ENCODE data around the gene TMEM129. TPM values are rescaled to one million over a fixed set of nuclear protein-coding genes. Genes with fewer than 3 reads are reported as not detected.

The TMEM129 gene
- total RNA-seq, 1 donor from 2014 or later: 29.6 TPM

DNA sequence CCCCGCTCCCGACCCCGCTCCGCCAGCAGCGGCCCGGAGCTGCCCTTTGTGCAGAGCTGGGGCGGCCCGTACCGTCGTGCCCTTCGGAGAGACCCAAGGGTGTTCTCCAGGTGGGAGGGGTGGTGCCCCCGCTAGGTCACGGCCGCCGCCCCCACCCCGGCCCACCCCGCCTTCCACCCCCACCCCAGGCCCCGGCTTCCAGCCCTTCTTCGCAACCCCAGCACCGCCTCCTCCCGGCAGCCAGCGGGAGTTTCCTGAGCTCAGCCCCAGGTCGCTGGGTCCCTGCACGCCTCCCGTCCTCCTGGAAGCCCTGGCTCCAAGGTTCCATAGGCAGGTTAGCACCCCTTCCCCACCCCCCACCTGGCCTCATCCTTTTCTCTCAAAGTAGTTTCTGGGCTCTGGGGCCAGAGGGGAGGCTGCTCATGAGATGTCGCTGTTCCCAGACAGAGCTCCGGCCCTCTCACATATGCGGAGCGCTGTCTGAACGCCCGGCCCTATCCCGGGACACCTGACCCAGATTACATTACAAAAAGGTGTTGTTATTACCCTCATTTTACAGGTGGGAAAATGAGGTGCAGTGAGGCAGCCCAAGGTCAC lies 46.7 kb upstream of the TMEM129 start:
- Histone ChIP-seq H3K27me3 (ENCODE audit: low read depth) (peaks cover 39% of the 10 kb centered on the region), H3K4me3 (peak overlapping the region; percentile 66)
- intact Hi-C loops (cut with micrococcal nuclease): no loop called here

GRCh38 chr4:1767061-1767769 lies 46.1 kb upstream of the TMEM129 start:
- DNase-seq: no peak
- intact Hi-C loops (cut with micrococcal nuclease): no loop called here
- H3K27me3 ChIP-seq (ENCODE audit: low read depth): peaks cover 42% of the 10 kb centered on the region
- H3K4me1 ChIP-seq: peaks cover 25% of the 10 kb centered on the region
- H3K27ac ChIP-seq (replicated peaks): peak overlapping the region; percentile 27
- peak overlapping the region; percentile 66 for H3K4me3 ChIP-seq
- no peaks in the 10 kb centered on the region for H3K36me3 ChIP-seq
- TF ChIP-seq, protein P1, sequence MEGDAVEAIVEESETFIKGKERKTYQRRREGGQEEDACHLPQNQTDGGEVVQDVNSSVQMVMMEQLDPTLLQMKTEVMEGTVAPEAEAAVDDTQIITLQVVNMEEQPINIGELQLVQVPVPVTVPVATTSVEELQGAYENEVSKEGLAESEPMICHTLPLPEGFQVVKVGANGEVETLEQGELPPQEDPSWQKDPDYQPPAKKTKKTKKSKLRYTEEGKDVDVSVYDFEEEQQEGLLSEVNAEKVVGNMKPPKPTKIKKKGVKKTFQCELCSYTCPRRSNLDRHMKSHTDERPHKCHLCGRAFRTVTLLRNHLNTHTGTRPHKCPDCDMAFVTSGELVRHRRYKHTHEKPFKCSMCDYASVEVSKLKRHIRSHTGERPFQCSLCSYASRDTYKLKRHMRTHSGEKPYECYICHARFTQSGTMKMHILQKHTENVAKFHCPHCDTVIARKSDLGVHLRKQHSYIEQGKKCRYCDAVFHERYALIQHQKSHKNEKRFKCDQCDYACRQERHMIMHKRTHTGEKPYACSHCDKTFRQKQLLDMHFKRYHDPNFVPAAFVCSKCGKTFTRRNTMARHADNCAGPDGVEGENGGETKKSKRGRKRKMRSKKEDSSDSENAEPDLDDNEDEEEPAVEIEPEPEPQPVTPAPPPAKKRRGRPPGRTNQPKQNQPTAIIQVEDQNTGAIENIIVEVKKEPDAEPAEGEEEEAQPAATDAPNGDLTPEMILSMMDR (IDR thresholded peaks at IDR 0.05; ENCODE audit: borderline replicate concordance): no peak
- no peaks in the 10 kb centered on the region for H3K9me3 ChIP-seq (replicated peaks)

More for the DNA sequence above, 46.7 kb upstream of the TMEM129 start:
- Histone ChIP-seq H3K4me1 (peaks cover 22% of the 10 kb centered on the region), H3K9me3 (replicated peaks) (no peaks in the 10 kb centered on the region), H3K36me3 (no peaks in the 10 kb centered on the region), H3K27ac (replicated peaks) (peak overlapping the region; percentile 27)
- TF ChIP-seq, protein P1 (IDR thresholded peaks at IDR 0.05; ENCODE audit: borderline replicate concordance): peak; percentile 42
- no peak for DNase-seq

DNA sequence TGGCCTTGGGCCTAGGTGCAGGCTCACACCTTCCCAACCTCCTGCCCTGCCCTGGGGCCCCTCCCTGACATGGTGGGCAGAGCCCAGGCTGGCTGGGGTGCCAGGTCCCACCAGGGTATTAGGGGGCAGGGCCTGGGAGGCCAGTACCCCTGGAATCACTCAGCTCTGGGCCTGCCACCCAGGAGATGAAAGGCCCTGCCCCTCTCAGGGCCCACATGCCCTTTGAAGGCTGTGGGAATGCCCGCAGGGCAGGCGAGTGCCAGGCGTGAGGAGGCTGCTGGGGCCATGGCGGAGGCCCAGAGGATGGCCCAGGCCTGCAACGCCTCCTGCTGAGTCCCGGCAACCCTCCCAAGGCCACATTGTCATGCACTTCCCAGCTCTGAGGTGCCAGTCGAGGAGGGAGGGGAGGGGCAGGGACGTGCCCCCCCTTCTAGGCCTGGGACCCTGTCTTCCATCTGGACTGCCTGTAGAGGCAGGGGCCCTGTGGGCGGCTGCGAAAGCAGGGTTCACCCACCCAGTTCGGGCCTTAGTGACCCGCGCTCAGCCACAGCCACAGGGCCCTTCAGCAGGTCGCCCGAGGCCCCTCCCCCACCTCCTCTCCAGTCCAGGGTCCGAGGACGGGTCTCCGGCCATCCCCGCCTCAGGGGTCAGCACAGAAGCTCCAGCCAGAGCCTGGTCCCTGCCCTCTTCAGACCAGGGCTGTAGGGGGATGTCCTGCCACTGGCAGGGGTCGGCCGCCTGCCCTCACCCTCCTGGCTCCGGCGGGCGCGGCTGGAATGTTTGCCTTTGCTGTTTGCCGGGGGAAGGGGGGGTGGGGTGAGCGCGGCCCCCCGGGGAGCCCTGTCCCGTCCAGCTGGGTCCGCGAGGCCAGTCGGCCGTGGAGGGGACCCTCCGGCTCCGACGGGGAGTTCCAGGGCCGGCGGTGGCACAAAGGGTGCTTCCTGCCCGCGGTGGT lies 45.3 kb upstream of the TMEM129 start:
- H3K4me1 ChIP-seq: peaks cover 25% of the 10 kb centered on the region
- H3K36me3 ChIP-seq: no peaks in the 10 kb centered on the region
- no peaks in the 10 kb centered on the region for H3K9me3 ChIP-seq (replicated peaks)
- H3K27ac ChIP-seq (replicated peaks): peak overlapping the region; percentile 3
- intact Hi-C loops (cut with micrococcal nuclease): no loop called here
- DNase-seq: no peak
- H3K4me3 ChIP-seq: peak overlapping the region; percentile 66
- peaks cover 42% of the 10 kb centered on the region for H3K27me3 ChIP-seq (ENCODE audit: low read depth)
- TF ChIP-seq, protein P1 (IDR thresholded peaks at IDR 0.05; ENCODE audit: borderline replicate concordance): no peak

DNA sequence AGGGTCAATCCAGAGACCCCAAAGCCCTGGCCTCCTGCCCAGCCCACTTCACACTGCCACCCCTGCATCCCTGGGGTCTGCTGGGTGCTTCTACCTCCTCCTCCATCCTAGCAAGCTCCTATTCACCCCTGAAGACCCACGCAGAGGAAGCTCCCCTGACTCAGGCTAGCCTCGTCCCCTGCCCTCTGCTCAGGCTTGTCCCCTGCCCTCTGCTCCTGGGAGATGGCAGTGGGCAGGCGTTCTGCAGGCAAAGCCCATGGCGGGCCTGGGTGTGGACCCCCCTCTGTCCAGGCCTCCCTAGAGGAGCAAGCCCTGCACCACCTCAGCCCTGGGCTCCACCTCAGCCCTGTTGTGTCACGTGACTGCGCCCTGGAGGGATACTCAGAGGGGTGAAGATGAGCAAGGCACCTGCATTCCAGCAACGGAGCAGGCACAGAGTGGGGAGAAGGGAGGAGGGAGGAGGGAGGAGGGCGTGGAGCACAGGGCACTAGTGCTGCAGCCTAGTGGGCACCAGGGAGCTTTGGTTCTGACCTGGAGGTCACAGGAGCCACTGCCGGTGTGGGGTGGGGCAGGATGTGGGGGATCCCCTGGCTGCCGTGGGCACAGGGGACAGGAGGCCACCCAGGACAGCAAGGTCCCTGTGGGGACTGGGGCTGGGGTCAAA lies 44.4 kb upstream of the TMEM129 start:
- H3K4me1 ChIP-seq: peaks cover 30% of the 10 kb centered on the region
- TF ChIP-seq, protein P1 (IDR thresholded peaks at IDR 0.05; ENCODE audit: borderline replicate concordance): no peak
- H3K9me3 ChIP-seq (replicated peaks): no peaks in the 10 kb centered on the region
- no peak overlapping the region for H3K4me3 ChIP-seq
- intact Hi-C loops (cut with micrococcal nuclease): no loop called here
- DNase-seq: no peak
- H3K36me3 ChIP-seq: no peaks in the 10 kb centered on the region
- peaks cover 38% of the 10 kb centered on the region for H3K27me3 ChIP-seq (ENCODE audit: low read depth)
- no peak overlapping the region for H3K27ac ChIP-seq (replicated peaks)

DNA sequence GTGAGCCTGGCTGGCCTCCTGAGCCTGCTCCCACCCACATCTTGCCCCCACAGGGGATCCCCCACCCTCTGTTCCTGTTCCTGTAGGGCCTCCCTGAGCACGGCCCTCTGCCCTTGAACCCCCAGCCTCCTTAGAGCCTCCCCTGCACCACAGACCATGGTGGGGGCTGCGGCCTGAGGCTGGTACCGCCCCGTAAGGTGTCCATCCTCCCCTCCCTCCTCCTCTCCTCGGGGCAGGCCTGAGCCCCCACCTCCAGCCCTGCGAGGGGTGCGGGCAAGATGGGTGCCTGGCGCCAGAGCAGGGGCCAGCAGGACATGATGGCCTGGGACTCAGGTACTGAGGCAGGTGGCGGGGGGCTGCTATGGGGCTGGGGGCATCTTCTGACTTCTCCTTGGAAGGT lies 43.5 kb upstream of the TMEM129 start:
- TF ChIP-seq, protein P1 (IDR thresholded peaks at IDR 0.05; ENCODE audit: borderline replicate concordance): no peak
- Histone ChIP-seq H3K36me3 (no peaks in the 10 kb centered on the region), H3K27me3 (ENCODE audit: low read depth) (peaks cover 30% of the 10 kb centered on the region), H3K9me3 (replicated peaks) (no peaks in the 10 kb centered on the region), H3K4me1 (peaks cover 36% of the 10 kb centered on the region), H3K27ac (replicated peaks) (no peak overlapping the region), H3K4me3 (no peak overlapping the region)
- intact Hi-C loops (cut with micrococcal nuclease): no loop called here
- no peak for DNase-seq
